HEK293T (cell line): ENCODE results near the gene CAPN8.

Source experiments
- CTBP1 ChIP-seq: fragments of 450-650 bp; IDR thresholded peaks from 2 replicates; pipeline ENCODE4 v1.6.1; 2016; ENCODE audit warnings: borderline replicate concordance
- FOXM1 ChIP-seq: fragments of 450-650 bp; IDR thresholded peaks from 2 replicates; pipeline ENCODE4 v1.6.1; 2017; ENCODE audit warnings: mild to moderate bottlenecking, borderline replicate concordance
- L3MBTL2 ChIP-seq: fragments of 450-650 bp; conservative IDR thresholded peaks from 2 replicates; pipeline ENCODE4 v1.6.1; 2016; ENCODE audit warnings: mild to moderate bottlenecking
- LEF1 ChIP-seq: fragments of 450-650 bp; IDR thresholded peaks from 2 replicates; pipeline ENCODE4 v1.6.1; 2017; ENCODE audit warnings: mild to moderate bottlenecking, borderline replicate concordance
- SP1 ChIP-seq: fragments of 450-650 bp; IDR thresholded peaks from 2 replicates; pipeline ENCODE4 v1.6.1; 2017

GRCh38 chr1:223609066-223609465 lies 56.4 kb downstream of the CAPN8 start:
- no peak for TF ChIP-seq SP1
- TF ChIP-seq LEF1: no peak
- TF ChIP-seq CTBP1: no peak
- TF ChIP-seq FOXM1: no peak
- no peak for TF ChIP-seq L3MBTL2
